Neural progenitor cell (in vitro differentiated cells): Measurements from ENCODE around the gene PPP2R2C.

Experiments used
- EZH2phosphoT487 ChIP-seq: fragments of 200-600 bp; sonication (generic); IDR thresholded peaks from 2 replicates; pipeline ENCODE4 v1.6.1; 2017; ENCODE audit warnings: antibody characterized with exemption
- TF ChIP-seq, protein P1 (sequence below): fragments of 200-600 bp; sonication (generic); IDR thresholded peaks from 2 replicates; pipeline ENCODE4 v1.5.1; 2017; ENCODE audit warnings: antibody characterized with exemption, mild to moderate bottlenecking

GRCh38 chr4:6324461-6324998, 147.9 kb downstream of the PPP2R2C start:
- TF ChIP-seq, protein P1, sequence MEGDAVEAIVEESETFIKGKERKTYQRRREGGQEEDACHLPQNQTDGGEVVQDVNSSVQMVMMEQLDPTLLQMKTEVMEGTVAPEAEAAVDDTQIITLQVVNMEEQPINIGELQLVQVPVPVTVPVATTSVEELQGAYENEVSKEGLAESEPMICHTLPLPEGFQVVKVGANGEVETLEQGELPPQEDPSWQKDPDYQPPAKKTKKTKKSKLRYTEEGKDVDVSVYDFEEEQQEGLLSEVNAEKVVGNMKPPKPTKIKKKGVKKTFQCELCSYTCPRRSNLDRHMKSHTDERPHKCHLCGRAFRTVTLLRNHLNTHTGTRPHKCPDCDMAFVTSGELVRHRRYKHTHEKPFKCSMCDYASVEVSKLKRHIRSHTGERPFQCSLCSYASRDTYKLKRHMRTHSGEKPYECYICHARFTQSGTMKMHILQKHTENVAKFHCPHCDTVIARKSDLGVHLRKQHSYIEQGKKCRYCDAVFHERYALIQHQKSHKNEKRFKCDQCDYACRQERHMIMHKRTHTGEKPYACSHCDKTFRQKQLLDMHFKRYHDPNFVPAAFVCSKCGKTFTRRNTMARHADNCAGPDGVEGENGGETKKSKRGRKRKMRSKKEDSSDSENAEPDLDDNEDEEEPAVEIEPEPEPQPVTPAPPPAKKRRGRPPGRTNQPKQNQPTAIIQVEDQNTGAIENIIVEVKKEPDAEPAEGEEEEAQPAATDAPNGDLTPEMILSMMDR, result no peak
- no peak for TF ChIP-seq EZH2phosphoT487
